WTC11 (cell line): Measurements from ENCODE around the gene BDKRB2. TPM values are rescaled to one million over a fixed set of nuclear protein-coding genes. Genes with fewer than 3 reads are reported as not detected.

ENCODE experiments used
- ATAC-seq: fragments of 200-7000 bp; cut with Tn5 transposase; 2 replicates; pipeline ENCODE4 v1.10.0; 2021; ENCODE audit warnings: mild to moderate bottlenecking, moderate library complexity
- Bru-seq: library from RNA; stranded (reverse); fragments of 400-500 nt; gene quantifications from one replicate; lab custom pipeline; 2021; lab: Mats Ljungman, UMichigan
- CTCF ChIA-PET: fragments of 300-600 bp; sonication (Branson Sonifier 250); formaldehyde crosslinking; loops from one replicate; lab custom pipeline; 2021; ENCODE audit warnings: antibody characterized with exemption; lab: Charles Lee
- POLR2A ChIA-PET: fragments of 350-600 bp; sonication (Branson Sonifier 250); formaldehyde crosslinking; loops from one replicate; lab custom pipeline; 2021; ENCODE audit warnings: antibody characterized with exemption; lab: Charles Lee
- DNase-seq: peaks from one replicate; pipeline ENCODE4 v3.0.0; 2021; ENCODE audit warnings: low spot score
- H3K27ac Mint-ChIP-seq: 2 replicates; pipeline ENCODE4 v1.8.0; 2021; ENCODE audit warnings: mixed read lengths
- H3K27me3 Mint-ChIP-seq: 2 replicates; pipeline ENCODE4 v1.8.0; 2021; ENCODE audit warnings: low read depth, mild to moderate bottlenecking, moderate library complexity, mixed read lengths
- H3K36me3 Mint-ChIP-seq: 2 replicates; pipeline ENCODE4 v1.8.0; 2021; ENCODE audit warnings: mixed read lengths
- H3K4me1 Mint-ChIP-seq: 2 replicates; pipeline ENCODE4 v1.8.0; 2022; ENCODE audit warnings: mixed read lengths
- H3K4me3 Mint-ChIP-seq: 2 replicates; pipeline ENCODE4 v1.8.0; 2021; ENCODE audit warnings: mild to moderate bottlenecking, moderate library complexity, mixed read lengths
- H3K9me3 Mint-ChIP-seq: 2 replicates; pipeline ENCODE4 v1.8.0; 2021; ENCODE audit warnings: mixed read lengths
- AR ChIP-seq: fragments of 250-450 bp; sonication (Bioruptor Pico); IDR thresholded peaks from 2 replicates; pipeline ENCODE4 v1.9.0; 2021; ENCODE audit warnings: mild to moderate bottlenecking
- E2F5 ChIP-seq: sonication (generic); formaldehyde crosslinking; IDR thresholded peaks from 2 replicates; pipeline ENCODE4 v1.8.1; 2022; ENCODE audit warnings: mild to moderate bottlenecking, moderate library complexity, missing genetic modification reagents
- ELF4 ChIP-seq: sonication (generic); formaldehyde crosslinking; IDR thresholded peaks from 2 replicates; pipeline ENCODE4 v1.8.1; 2022; ENCODE audit warnings: low read depth, mild to moderate bottlenecking, moderate library complexity, missing genetic modification reagents
- FOXJ3 ChIP-seq: sonication (generic); formaldehyde crosslinking; IDR thresholded peaks from 2 replicates; pipeline ENCODE4 v1.9.0; 2021; ENCODE audit warnings: missing genetic modification reagents, mild to moderate bottlenecking, borderline replicate concordance
- FOXK1 ChIP-seq: sonication (generic); formaldehyde crosslinking; IDR thresholded peaks from 2 replicates; pipeline ENCODE4 v1.8.0; 2022; ENCODE audit warnings: mild to moderate bottlenecking, moderate library complexity, missing genetic modification reagents
- FOXP1 ChIP-seq: sonication (generic); formaldehyde crosslinking; IDR thresholded peaks from 2 replicates; pipeline ENCODE4 v1.8.0; 2022; ENCODE audit warnings: missing genetic modification reagents, mild to moderate bottlenecking, moderate library complexity, borderline replicate concordance
- FOXP4 ChIP-seq: sonication (generic); formaldehyde crosslinking; IDR thresholded peaks from 2 replicates; pipeline ENCODE4 v1.8.0; 2022; ENCODE audit warnings: mild to moderate bottlenecking, missing genetic modification reagents
- GABPB1 ChIP-seq: sonication (generic); formaldehyde crosslinking; IDR thresholded peaks from 2 replicates; pipeline ENCODE4 v1.8.1; 2023; ENCODE audit warnings: mild to moderate bottlenecking, missing genetic modification reagents
- GTF2I ChIP-seq: fragments of 250-450 bp; sonication (Bioruptor Pico); conservative IDR thresholded peaks from 2 replicates; pipeline ENCODE4 v1.4.0; 2021; ENCODE audit warnings: mild to moderate bottlenecking
- SP1 ChIP-seq: sonication (generic); formaldehyde crosslinking; conservative IDR thresholded peaks from 2 replicates; pipeline ENCODE4 v1.8.1; 2022; ENCODE audit warnings: missing genetic modification reagents
- USF2 ChIP-seq: sonication (generic); formaldehyde crosslinking; IDR thresholded peaks from 2 replicates; pipeline ENCODE4 v1.8.1; 2023; ENCODE audit warnings: mild to moderate bottlenecking, missing genetic modification reagents, moderate library complexity
- ZBTB21 ChIP-seq: sonication (generic); formaldehyde crosslinking; IDR thresholded peaks from 2 replicates; pipeline ENCODE4 v1.8.1; 2023; ENCODE audit warnings: mild to moderate bottlenecking, missing genetic modification reagents, borderline replicate concordance
- ZMAT4 ChIP-seq: fragments of 250-450 bp; sonication (Bioruptor Pico); IDR thresholded peaks from 2 replicates; pipeline ENCODE4 v1.9.0; 2021; ENCODE audit warnings: mild to moderate bottlenecking
- ZNF263 ChIP-seq: sonication (generic); formaldehyde crosslinking; IDR thresholded peaks from 2 replicates; pipeline ENCODE4 v1.8.1; 2022; ENCODE audit warnings: low read depth, mild to moderate bottlenecking, moderate library complexity, missing genetic modification reagents
- ZNF317 ChIP-seq: sonication (generic); formaldehyde crosslinking; IDR thresholded peaks from 2 replicates; pipeline ENCODE4 v1.8.1; 2023; ENCODE audit warnings: low read depth, mild to moderate bottlenecking, moderate library complexity, missing genetic modification reagents, borderline replicate concordance
- ZNF423 ChIP-seq: fragments of 250-450 bp; sonication (Bioruptor Pico); IDR thresholded peaks from 2 replicates; pipeline ENCODE4 v2.1.2; 2022; ENCODE audit warnings: mild to moderate bottlenecking, moderate library complexity
- long read RNA-seq, 3 experiments: library from RNA in 1 of 3; library from capped mRNA in 1 of 3; library from polyadenylated mRNA in 1 of 3; unstranded in 2 of 3; stranded (forward) in 1 of 3; transcript quantifications; one replicate each; pipeline ENCODE4 v2.0.0, GENCODE V29; 2021
- total RNA-seq: library from RNA; stranded (reverse); gene quantifications from 3 replicates; pipeline ENCODE4 v1.2.3, GENCODE V29; 2021
- TF ChIP-seq, protein P1 (sequence below): sonication (generic); formaldehyde crosslinking; IDR thresholded peaks from 2 replicates; pipeline ENCODE4 v1.8.1; 2023; ENCODE audit warnings: mild to moderate bottlenecking, missing genetic modification reagents

BDKRB2 gene
- 0.17 to 0.30 TPM (median 0.18 TPM) in 3 replicates for total RNA-seq
- percentile 17 among the genes with signal in this experiment for Bru-seq, nascent RNA
- long read RNA-seq, experiment 1, full-length matches to known transcripts: 1 of 2 reads
- long read RNA-seq, experiment 1, partial matches to known transcripts: 0 of 2 reads
- long read RNA-seq, experiment 1, other reads (novel, unspliced or antisense): 1 of 2 reads
- long read RNA-seq, experiment 2: 0 reads
- long read RNA-seq, experiment 3: 0 reads

- H3K36me3 Mint-ChIP-seq: no peaks in the 10 kb centered on the region
- peak; percentile 12; the same call in 1 of the 2 replicates for TF ChIP-seq FOXP1
- TF ChIP-seq ZNF317 (CRISPR knock-in tag): no peak
- TF ChIP-seq, protein P1, sequence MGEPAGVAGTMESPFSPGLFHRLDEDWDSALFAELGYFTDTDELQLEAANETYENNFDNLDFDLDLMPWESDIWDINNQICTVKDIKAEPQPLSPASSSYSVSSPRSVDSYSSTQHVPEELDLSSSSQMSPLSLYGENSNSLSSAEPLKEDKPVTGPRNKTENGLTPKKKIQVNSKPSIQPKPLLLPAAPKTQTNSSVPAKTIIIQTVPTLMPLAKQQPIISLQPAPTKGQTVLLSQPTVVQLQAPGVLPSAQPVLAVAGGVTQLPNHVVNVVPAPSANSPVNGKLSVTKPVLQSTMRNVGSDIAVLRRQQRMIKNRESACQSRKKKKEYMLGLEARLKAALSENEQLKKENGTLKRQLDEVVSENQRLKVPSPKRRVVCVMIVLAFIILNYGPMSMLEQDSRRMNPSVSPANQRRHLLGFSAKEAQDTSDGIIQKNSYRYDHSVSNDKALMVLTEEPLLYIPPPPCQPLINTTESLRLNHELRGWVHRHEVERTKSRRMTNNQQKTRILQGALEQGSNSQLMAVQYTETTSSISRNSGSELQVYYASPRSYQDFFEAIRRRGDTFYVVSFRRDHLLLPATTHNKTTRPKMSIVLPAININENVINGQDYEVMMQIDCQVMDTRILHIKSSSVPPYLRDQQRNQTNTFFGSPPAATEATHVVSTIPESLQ (CRISPR knock-in tag): no peak
- TF ChIP-seq GABPB1 (CRISPR knock-in tag): peak; percentile 73
- no peak for TF ChIP-seq FOXP4 (CRISPR knock-in tag)
- no peak for TF ChIP-seq USF2 (CRISPR knock-in tag)
- no peak for TF ChIP-seq AR (CRISPR knock-in tag)
- TF ChIP-seq ZMAT4: no peak
- peak; percentile 74; the same call in 1 of the 2 replicates for TF ChIP-seq ZBTB21
- 0 out of 2 replicates have a peak, but pooled peaks have one; percentile 10 for TF ChIP-seq FOXK1
- TF ChIP-seq ZNF263 (CRISPR knock-in tag): no peak
- 0 out of 2 replicates have a peak, but pooled peaks have one; percentile 46 for TF ChIP-seq SP1 (CRISPR knock-in tag)
- TF ChIP-seq ZNF423 (CRISPR knock-in tag): peak; percentile 84
- no peak for TF ChIP-seq E2F5 (CRISPR knock-in tag)
- TF ChIP-seq ELF4 (CRISPR knock-in tag): no peak
- no peak for TF ChIP-seq FOXJ3 (CRISPR knock-in tag)
- TF ChIP-seq GTF2I: no peak
- DNase-seq (peak; percentile 65), ATAC-seq (peak; percentile 82)
- peaks cover 30% of the 10 kb centered on the region for H3K27me3 Mint-ChIP-seq
- H3K27ac Mint-ChIP-seq: no peak within 1 kb of the TSS
- ChIA-PET CTCF (interaction anchor here (0.7 to 3.5 kb wide), 3 partner anchors 21 to 104 kb away, joined by 3 to 19 read pairs (median 5); no protein-coding TSS in a partner anchor), POLR2A (no interaction called here)
- H3K4me1 Mint-ChIP-seq: peaks cover 18% of the 10 kb centered on the region
- peaks cover 5% of the 10 kb centered on the region; the same call in 1 of the 2 replicates for H3K9me3 Mint-ChIP-seq
- H3K4me3 Mint-ChIP-seq: peak within 1 kb of the TSS; percentile 64
Measured at GRCh38 chr14:96204151-96205058, at the start of gene BDKRB2. TSS of gene BDKRB2 (plus strand) at chr14:96204839. CDS start at chr14:96237108, 32,269 bp downstream.
